Stomach (tissue), 9 donors: ENCODE data around the gene INTS12. TPM values are rescaled to one million over a fixed set of nuclear protein-coding genes. Genes with fewer than 3 reads are reported as not detected.

ENCODE experiments used
- DNase-seq, 2 donors: peaks; one replicate each; pipeline versions ENCODE4 v3.0.0 to v3.0.0-alpha.2; 2013 to 2019
- H3K27ac ChIP-seq, 5 donors: fragments of 200-600 bp in 4 of 5; sonication (generic) in 4 of 5; one replicate each; pipeline ENCODE4 v1.5.1; 2013 to 2019; ENCODE audit warnings: mild to moderate bottlenecking in 1 of 5, moderate library complexity in 1 of 5
- H3K27me3 ChIP-seq, 3 donors: fragments of 200-600 bp; sonication (generic); one replicate each; pipeline ENCODE4 v1.5.1; 2017 to 2019; ENCODE audit warnings: mixed run types in 1 of 3
- H3K36me3 ChIP-seq, 4 donors: fragments of 200-600 bp; sonication (generic); 1 replicate in 3 of 4; 2 replicates in 1 of 4; pipeline ENCODE4 v1.5.1; 2016 to 2019
- H3K4me1 ChIP-seq, 4 donors: fragments of 200-600 bp; sonication (generic); one replicate each; pipeline ENCODE4 v1.5.1; 2016 to 2019
- H3K4me3 ChIP-seq, 4 donors: fragments of 200-600 bp; sonication (generic) in 3 of 4; one replicate each; pipeline ENCODE4 v1.5.1; 2016 to 2019; ENCODE audit warnings: mild to moderate bottlenecking in 1 of 4
- H3K9me3 ChIP-seq, 4 donors: fragments of 200-600 bp; sonication (generic); one replicate each; pipeline ENCODE4 v1.5.1; 2016 to 2019
- EP300 ChIP-seq: sonication (generic); formaldehyde crosslinking; IDR thresholded peaks from one replicate; pipeline ENCODE4 v1.6.1; 2017; ENCODE audit warnings: antibody characterized with exemption
- POLR2A ChIP-seq, 4 donors: fragments of 450-650 bp; IDR thresholded peaks; one replicate each; pipeline ENCODE4 v1.6.1; 2016; ENCODE audit warnings: antibody characterized with exemption in 4 of 4, control low read depth in 2 of 4, mild to moderate bottlenecking in 1 of 4, moderate library complexity in 1 of 4
- POLR2AphosphoS5 ChIP-seq, 3 donors: sonication (generic); formaldehyde crosslinking; IDR thresholded peaks; one replicate each; pipeline ENCODE4 v1.6.1; 2016; ENCODE audit warnings: antibody characterized with exemption in 3 of 3
- WGBS, 5 donors: extraction: QIAGEN DNeasy Blood & Tissue Kit in 3 of 5; methylation state at CpG; one replicate each; pipeline versions ENCODE4 v1.1.5 to v1.1.7; 2013 to 2018; 5-methylcytosine and 5-hydroxymethylcytosine counted together
- intact Hi-C: fragments of 100-400 bp; cut with DNase I; formaldehyde crosslinking; loops from one replicate; pipeline ENCODE4 v1.15.1; 2023; ENCODE audit warnings: low total_unique reads
- polyA plus RNA-seq, 3 donors: library from polyadenylated mRNA; stranded (reverse); fragments of 200-250 nt; gene quantifications; one replicate each; pipeline ENCODE4 v1.2.3, GENCODE V29; 2013
- total RNA-seq, 5 donors: library from RNA; depleted of rRNA; stranded (reverse); fragments of >200 nt; gene quantifications; one replicate each; pipeline versions ENCODE4 v1.1.0 to v1.2.3, GENCODE V29; 2014 to 2016
- TF ChIP-seq, protein P1 (sequence below), 7 experiments: fragments of 450-650 bp in 4 of 7; fragments of 200-600 bp in 3 of 7; sonication (generic) in 3 of 7; IDR thresholded peaks; one replicate each; pipeline ENCODE4 v1.5.1; 2016 to 2019; ENCODE audit warnings: antibody characterized with exemption in 7 of 7, control low read depth in 2 of 7, mild to moderate bottlenecking in 1 of 7
- donor health status: healthy with polysubstance abuse.
- donor health status: Bipolar disorder and iron deficiency.
- donor health status: healthy.

Gene INTS12
- total and polyA plus RNA-seq, 8 donors, result 8.7 to 35.7 (median 16.9) TPM

DNA sequence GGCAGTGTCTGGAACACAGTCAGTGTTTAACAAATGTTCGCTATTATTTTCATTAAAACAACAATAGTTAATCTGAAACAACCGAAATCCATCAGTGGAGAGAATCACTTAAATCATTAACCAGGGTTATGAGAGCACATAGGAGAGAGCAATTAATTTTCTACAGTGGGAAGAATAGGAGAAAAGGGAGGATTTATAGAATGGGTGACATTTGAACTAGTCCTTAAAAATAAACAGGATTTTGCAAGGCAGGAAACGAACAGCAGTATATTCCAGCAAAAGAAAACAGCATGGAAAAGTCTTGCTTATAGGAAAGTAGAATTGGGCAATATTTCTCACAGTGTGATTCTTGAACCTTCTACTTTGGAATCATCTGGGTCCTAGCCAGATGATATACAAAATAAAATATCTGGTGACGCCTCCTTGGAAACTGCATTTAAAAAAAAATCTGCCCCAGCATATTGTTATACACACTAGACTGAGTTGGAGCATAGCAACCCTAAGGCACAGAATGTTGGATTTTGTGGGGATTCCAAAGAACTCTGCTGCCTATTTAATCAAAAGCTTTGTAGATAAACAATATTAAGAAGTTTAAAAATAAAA lies 56.1 kb downstream of the INTS12 start:
- Histone ChIP-seq H3K36me3 (no peaks in the 10 kb centered on the region), H3K27ac (no peak overlapping the region), H3K9me3 (no peaks in the 10 kb centered on the region), H3K27me3 (no peaks in the 10 kb centered on the region), H3K4me1 (no peaks in the 10 kb centered on the region), H3K4me3 (no peak overlapping the region)
- DNase-seq, result no peak
- WGBS, 5 donors, result 54 to 76% (median 67%) methylated on average over 4 of the region's 4 CpGs
- intact Hi-C loops, result no loop called here
- TF ChIP-seq POLR2A (IDR thresholded peaks at IDR 0.05), result no peak
- no peak for TF ChIP-seq EP300

DNA sequence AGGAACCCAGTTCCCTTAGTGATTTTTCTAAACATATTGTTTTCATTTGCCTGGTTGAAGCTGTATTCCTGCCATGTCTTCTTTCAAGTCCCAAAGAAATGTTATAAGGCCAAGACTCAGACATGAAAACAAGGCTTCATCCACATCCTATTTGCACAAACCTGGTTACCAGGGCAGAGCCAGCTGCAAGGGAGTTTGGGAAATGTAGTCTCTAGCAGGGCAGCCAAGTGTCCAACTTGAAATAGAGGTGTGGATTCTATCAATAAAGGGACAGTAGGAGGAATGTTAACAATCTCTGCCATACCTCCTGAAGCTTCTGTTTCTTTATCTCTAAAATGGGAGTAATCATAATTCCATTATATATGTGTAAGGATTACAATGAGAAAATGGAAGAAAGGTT lies 56.6 kb downstream of the INTS12 start:
- TF ChIP-seq POLR2A (IDR thresholded peaks at IDR 0.05) (no peak), POLR2AphosphoS5 (IDR thresholded peaks at IDR 0.05) (no peak), EP300 (no peak)
- TF ChIP-seq, protein P1, sequence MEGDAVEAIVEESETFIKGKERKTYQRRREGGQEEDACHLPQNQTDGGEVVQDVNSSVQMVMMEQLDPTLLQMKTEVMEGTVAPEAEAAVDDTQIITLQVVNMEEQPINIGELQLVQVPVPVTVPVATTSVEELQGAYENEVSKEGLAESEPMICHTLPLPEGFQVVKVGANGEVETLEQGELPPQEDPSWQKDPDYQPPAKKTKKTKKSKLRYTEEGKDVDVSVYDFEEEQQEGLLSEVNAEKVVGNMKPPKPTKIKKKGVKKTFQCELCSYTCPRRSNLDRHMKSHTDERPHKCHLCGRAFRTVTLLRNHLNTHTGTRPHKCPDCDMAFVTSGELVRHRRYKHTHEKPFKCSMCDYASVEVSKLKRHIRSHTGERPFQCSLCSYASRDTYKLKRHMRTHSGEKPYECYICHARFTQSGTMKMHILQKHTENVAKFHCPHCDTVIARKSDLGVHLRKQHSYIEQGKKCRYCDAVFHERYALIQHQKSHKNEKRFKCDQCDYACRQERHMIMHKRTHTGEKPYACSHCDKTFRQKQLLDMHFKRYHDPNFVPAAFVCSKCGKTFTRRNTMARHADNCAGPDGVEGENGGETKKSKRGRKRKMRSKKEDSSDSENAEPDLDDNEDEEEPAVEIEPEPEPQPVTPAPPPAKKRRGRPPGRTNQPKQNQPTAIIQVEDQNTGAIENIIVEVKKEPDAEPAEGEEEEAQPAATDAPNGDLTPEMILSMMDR (IDR thresholded peaks at IDR 0.05), result no peak
- no peaks in the 10 kb centered on the region for H3K27me3 ChIP-seq
- intact Hi-C loops, result no loop called here
- H3K36me3 ChIP-seq, result no peaks in the 10 kb centered on the region
- H3K4me3 ChIP-seq, result no peak overlapping the region
- H3K4me1 ChIP-seq, result no peaks in the 10 kb centered on the region
- no peak for DNase-seq
- H3K9me3 ChIP-seq, result no peaks in the 10 kb centered on the region
- H3K27ac ChIP-seq, result no peak overlapping the region

DNA sequence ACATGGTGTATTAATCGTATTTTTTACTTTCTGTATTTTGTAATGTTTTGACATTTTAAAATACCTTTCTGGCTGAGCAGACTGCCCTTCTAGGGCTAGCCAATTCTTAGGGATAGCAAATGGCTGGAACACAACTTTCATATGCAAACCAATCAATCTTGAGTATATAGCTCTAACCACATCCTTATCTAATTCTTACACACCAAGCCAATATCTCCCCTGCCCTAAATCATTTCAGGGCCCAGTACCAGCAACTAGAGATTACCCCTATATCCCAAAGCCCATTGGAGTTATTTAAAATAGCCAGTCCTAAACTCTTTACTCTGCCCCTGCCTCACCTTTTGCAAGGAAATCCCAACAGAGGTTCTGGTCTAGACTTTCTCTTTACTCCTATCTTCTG lies 58.3 kb downstream of the INTS12 start:
- DNase-seq, result no peak
- Histone ChIP-seq H3K27ac (no peak overlapping the region), H3K9me3 (no peaks in the 10 kb centered on the region), H3K36me3 (no peaks in the 10 kb centered on the region), H3K27me3 (no peaks in the 10 kb centered on the region), H3K4me3 (no peak overlapping the region), H3K4me1 (no peaks in the 10 kb centered on the region)
- intact Hi-C loops, result no loop called here
- WGBS, 5 donors, result 79 to 87% (median 82%) methylated on average over 1 of the region's 1 CpG
- no peak for TF ChIP-seq EP300
- no peak for TF ChIP-seq POLR2A (IDR thresholded peaks at IDR 0.05)
- no peak for TF ChIP-seq POLR2AphosphoS5 (IDR thresholded peaks at IDR 0.05)

DNA sequence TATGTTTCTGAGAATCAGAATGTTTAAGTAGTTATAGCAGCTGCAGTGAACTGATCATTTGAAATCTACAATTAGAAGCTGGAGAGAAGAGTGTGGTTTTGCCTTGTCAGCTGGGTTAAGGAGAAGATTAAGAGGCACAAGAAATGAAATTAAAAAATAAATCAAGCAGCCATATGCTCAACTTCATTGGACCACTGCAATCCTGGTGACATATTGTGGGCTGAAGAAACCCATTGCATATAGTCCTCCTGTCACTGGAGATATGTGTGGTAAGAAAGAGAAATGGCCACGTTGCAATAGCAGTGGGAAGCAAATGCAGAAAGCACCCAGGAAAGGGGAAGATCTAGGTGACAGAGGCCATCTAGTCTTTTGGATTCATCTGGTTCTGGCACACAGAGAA lies 63.0 kb downstream of the INTS12 start:
- TF ChIP-seq POLR2A (IDR thresholded peaks at IDR 0.05), result no peak
- TF ChIP-seq EP300, result no peak
- TF ChIP-seq POLR2AphosphoS5 (IDR thresholded peaks at IDR 0.05), result no peak
- TF ChIP-seq, protein P1 (IDR thresholded peaks at IDR 0.05), result no peak
- intact Hi-C loops, result no loop called here
- no peak for DNase-seq
- Histone ChIP-seq H3K27ac (no peak overlapping the region), H3K27me3 (no peaks in the 10 kb centered on the region), H3K4me3 (no peak overlapping the region), H3K4me1 (no peaks in the 10 kb centered on the region), H3K9me3 (no peaks in the 10 kb centered on the region), H3K36me3 (no peaks in the 10 kb centered on the region)
- 55 to 89% (median 76%) methylated on average over 1 of the region's 1 CpG for WGBS, 5 donors

DNA sequence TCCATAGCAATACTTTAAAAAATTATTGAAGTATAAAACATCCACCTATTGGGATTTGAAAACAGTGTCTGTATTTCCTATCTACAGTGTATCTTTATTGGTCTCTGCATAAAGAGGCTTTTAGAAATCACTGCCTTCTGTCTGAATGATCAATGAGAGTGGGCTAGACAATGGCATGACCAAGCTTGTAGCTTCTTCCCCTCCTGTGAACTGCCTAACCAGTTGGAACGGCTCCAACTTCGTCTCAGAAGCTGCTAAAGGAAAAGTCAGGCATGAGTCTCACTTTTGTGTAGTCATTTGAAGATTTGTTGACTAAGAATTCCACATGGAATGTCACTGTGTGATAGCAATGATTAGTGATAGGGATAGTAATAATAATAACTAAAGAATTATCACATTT lies 64.2 kb downstream of the INTS12 start:
- no peaks in the 10 kb centered on the region for H3K4me1 ChIP-seq
- no peak overlapping the region for H3K27ac ChIP-seq
- no peaks in the 10 kb centered on the region for H3K9me3 ChIP-seq
- no peak for TF ChIP-seq POLR2AphosphoS5 (IDR thresholded peaks at IDR 0.05)
- TF ChIP-seq, protein P1 (IDR thresholded peaks at IDR 0.05), result no peak
- no peak for TF ChIP-seq EP300
- no peak for TF ChIP-seq POLR2A (IDR thresholded peaks at IDR 0.05)
- intact Hi-C loops, result no loop called here
- H3K36me3 ChIP-seq, result no peaks in the 10 kb centered on the region
- no peak for DNase-seq
- no peaks in the 10 kb centered on the region for H3K27me3 ChIP-seq
- WGBS, 5 donors, result 44 to 62% (median 55%) methylated on average over 2 of the region's 2 CpGs
- no peak overlapping the region for H3K4me3 ChIP-seq
